GM23248 (cell line): ENCODE data around the gene CCDC149. TPM values are rescaled to one million over a fixed set of nuclear protein-coding genes. Genes with fewer than 3 reads are reported as not detected.

Experiments used
- DNase-seq: peaks from one replicate; pipeline ENCODE4 v3.0.0-alpha.2; 2015
- H2AFZ ChIP-seq: fragments of 200-600 bp; sonication (generic); 2 replicates; pipeline ENCODE4 v1.6.1; 2016; ENCODE audit warnings: antibody characterized with exemption
- H3F3A ChIP-seq: fragments of 200-600 bp; sonication (generic); 2 replicates; pipeline ENCODE4 v1.6.1; 2016; ENCODE audit warnings: mild to moderate bottlenecking, antibody characterized with exemption, mixed run types; ENCODE audit not compliant: insufficient read depth
- H3K27ac ChIP-seq: fragments of 200-600 bp; sonication (generic); 2 replicates; pipeline ENCODE4 v1.5.1; 2016; ENCODE audit warnings: mild to moderate bottlenecking
- H3K27me3 ChIP-seq: fragments of 200-600 bp; sonication (generic); replicated peaks from 2 replicates; pipeline ENCODE4 v1.6.1; 2016; ENCODE audit warnings: mild to moderate bottlenecking; ENCODE audit not compliant: insufficient read depth
- H3K36me3 ChIP-seq: fragments of 200-600 bp; sonication (generic); 2 replicates; pipeline ENCODE4 v1.6.1; 2016; ENCODE audit warnings: low read depth, mild to moderate bottlenecking
- H3K4me1 ChIP-seq: fragments of 200-600 bp; sonication (generic); 2 replicates; pipeline ENCODE4 v1.6.1; 2016; ENCODE audit warnings: mild to moderate bottlenecking; ENCODE audit not compliant: insufficient read depth
- H3K4me2 ChIP-seq: fragments of 200-600 bp; sonication (generic); one replicate; pipeline ENCODE4 v1.6.1; 2016; ENCODE audit warnings: mild to moderate bottlenecking; ENCODE audit not compliant: unreplicated experiment
- H3K4me3 ChIP-seq: fragments of 200-600 bp; sonication (generic); 2 replicates; pipeline ENCODE4 v1.5.1; 2016; ENCODE audit warnings: mild to moderate bottlenecking
- H3K79me2 ChIP-seq: fragments of 200-600 bp; sonication (generic); 2 replicates; pipeline ENCODE4 v1.6.1; 2016; ENCODE audit warnings: mild to moderate bottlenecking; ENCODE audit not compliant: insufficient read depth
- H3K9ac ChIP-seq: fragments of 200-600 bp; sonication (generic); 2 replicates; pipeline ENCODE4 v1.6.1; 2016; ENCODE audit warnings: mild to moderate bottlenecking
- H3K9me2 ChIP-seq: fragments of 200-600 bp; sonication (generic); 2 replicates; pipeline ENCODE4 v1.6.1; 2016; ENCODE audit warnings: mixed run types, mild to moderate bottlenecking, moderate library complexity; ENCODE audit not compliant: insufficient read depth
- H3K9me3 ChIP-seq: fragments of 200-600 bp; sonication (generic); one replicate; pipeline ENCODE4 v1.6.1; 2017; ENCODE audit warnings: low read depth
- H4K20me1 ChIP-seq: fragments of 200-600 bp; sonication (generic); 2 replicates; pipeline ENCODE4 v1.6.0; 2016; ENCODE audit not compliant: insufficient read depth
- EZH2 ChIP-seq: fragments of 200-600 bp; sonication (generic); IDR thresholded peaks from 2 replicates; pipeline ENCODE4 v1.6.1; 2018; ENCODE audit warnings: antibody characterized with exemption, mild to moderate bottlenecking; ENCODE audit not compliant: insufficient read depth, poor library complexity, severe bottlenecking
- EZH2phosphoT487 ChIP-seq: fragments of 200-600 bp; sonication (generic); IDR thresholded peaks from 2 replicates; pipeline ENCODE4 v1.6.1; 2018; ENCODE audit warnings: antibody characterized with exemption, moderate library complexity, mild to moderate bottlenecking, low read depth; ENCODE audit not compliant: insufficient read depth
- WGBS, 2 experiments: methylation state at CpG; one replicate each; pipeline ENCODE4 v1.1.6; 2015 to 2017; ENCODE audit warnings: low lambda C conversion rate in 2 of 2, low coverage in 1 of 2; ENCODE audit errors: missing lambda C conversion rate in 2 of 2; 5-methylcytosine and 5-hydroxymethylcytosine counted together
- in situ Hi-C: fragments of 300-500 bp; cut with MboI; formaldehyde crosslinking; loops from 2 replicates; pipeline ENCODE4 v1.15.0; 2020
- polyA plus RNA-seq: library from polyadenylated mRNA; unstranded; fragments of >200 nt; fragmentation: Nextera tagmentation; extraction: Ambion mirVana; gene quantifications from 2 replicates; pipeline ENCODE4 v1.2.1, GENCODE V29; 2016
- total RNA-seq: library from RNA; depleted of rRNA; stranded (reverse); fragments of >200 nt; shearing (Covaris generic); gene quantifications from 2 replicates; pipeline ENCODE4 v1.2.3, GENCODE V29; 2014

The CCDC149 gene
- total and polyA plus RNA-seq, 2 experiments from 2014 or later: 6.1 to 9.7 TPM

DNA sequence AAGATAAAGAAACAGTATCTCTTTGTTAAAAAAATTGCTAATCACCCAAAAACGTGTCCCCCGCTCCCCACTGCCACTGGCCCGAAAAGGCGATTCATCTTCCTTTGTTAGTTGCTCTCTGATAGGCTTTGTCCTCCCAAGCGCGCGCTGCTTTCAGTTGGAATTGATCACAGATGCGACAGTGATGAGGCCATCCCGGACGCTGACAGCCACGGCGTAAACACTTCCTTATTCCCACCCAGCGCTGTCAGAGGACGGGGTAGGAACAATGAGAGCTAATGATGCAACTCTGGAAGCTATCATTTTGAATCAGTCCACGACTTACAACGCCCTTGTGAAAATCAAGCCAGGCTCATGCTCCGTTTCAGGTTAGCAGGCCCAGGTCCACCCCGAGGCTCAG lies 96.0 kb downstream of the CCDC149 start:
- Histone ChIP-seq H3K4me3 (no peak overlapping the region), H3K36me3 (no peaks in the 10 kb centered on the region), H4K20me1 (no peaks in the 10 kb centered on the region), H3K9me3 (no peaks in the 10 kb centered on the region), H3K79me2 (no peaks in the 10 kb centered on the region), H2AFZ (peak overlapping the region; percentile 75), H3K9ac (peak overlapping the region; percentile 33; the same call in 1 of the 2 replicates), H3K27me3 (no peaks in the 10 kb centered on the region), H3K9me2 (no peaks in the 10 kb centered on the region), H3K27ac (peak overlapping the region; percentile 7; the same call in 1 of the 2 replicates), H3K4me1 (no peaks in the 10 kb centered on the region), H3K4me2 (peak overlapping the region; percentile 38), H3F3A (no peaks in the 10 kb centered on the region)
- peak; percentile 64 for DNase-seq
- TF ChIP-seq EZH2phosphoT487 (no peak), EZH2 (no peak)
- in situ Hi-C loops: no loop called here
- WGBS, 2 experiments: 50 to 60% methylated on average over 18 of the region's 18 CpGs

DNA sequence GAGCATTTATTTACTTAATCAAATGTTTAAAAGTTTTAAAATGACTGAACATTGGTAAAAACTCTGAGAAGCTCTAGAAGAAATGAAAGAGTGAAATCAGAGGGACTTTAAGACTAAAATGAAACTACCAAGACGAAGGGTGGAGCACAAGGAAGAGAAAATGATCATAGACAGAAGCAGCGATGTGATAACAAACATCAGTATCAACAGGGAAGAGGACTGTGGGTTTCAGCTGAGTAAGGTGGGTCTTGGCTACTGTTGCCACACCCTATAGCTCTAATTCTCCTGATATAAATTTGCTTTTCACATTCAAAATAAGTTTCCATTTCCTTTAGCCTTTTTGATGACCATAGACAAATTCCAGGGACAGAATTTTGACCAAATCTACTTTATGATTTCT lies 99.1 kb downstream of the CCDC149 start:
- in situ Hi-C loops: no loop called here
- Histone ChIP-seq H3K27ac (no peak overlapping the region), H3K79me2 (no peaks in the 10 kb centered on the region), H4K20me1 (no peaks in the 10 kb centered on the region), H3K9ac (no peak overlapping the region), H3K27me3 (no peaks in the 10 kb centered on the region), H3K36me3 (no peaks in the 10 kb centered on the region), H3K4me2 (no peak overlapping the region), H3K4me3 (no peak overlapping the region), H3F3A (no peaks in the 10 kb centered on the region), H2AFZ (no peak overlapping the region), H3K9me3 (no peaks in the 10 kb centered on the region), H3K9me2 (no peaks in the 10 kb centered on the region), H3K4me1 (peaks cover 7% of the 10 kb centered on the region; the same call in 1 of the 2 replicates)
- no peak for TF ChIP-seq EZH2phosphoT487
- TF ChIP-seq EZH2: no peak
- DNase-seq: no peak
- 88 to 89% methylated on average over 2 of the region's 2 CpGs for WGBS, 2 experiments

DNA sequence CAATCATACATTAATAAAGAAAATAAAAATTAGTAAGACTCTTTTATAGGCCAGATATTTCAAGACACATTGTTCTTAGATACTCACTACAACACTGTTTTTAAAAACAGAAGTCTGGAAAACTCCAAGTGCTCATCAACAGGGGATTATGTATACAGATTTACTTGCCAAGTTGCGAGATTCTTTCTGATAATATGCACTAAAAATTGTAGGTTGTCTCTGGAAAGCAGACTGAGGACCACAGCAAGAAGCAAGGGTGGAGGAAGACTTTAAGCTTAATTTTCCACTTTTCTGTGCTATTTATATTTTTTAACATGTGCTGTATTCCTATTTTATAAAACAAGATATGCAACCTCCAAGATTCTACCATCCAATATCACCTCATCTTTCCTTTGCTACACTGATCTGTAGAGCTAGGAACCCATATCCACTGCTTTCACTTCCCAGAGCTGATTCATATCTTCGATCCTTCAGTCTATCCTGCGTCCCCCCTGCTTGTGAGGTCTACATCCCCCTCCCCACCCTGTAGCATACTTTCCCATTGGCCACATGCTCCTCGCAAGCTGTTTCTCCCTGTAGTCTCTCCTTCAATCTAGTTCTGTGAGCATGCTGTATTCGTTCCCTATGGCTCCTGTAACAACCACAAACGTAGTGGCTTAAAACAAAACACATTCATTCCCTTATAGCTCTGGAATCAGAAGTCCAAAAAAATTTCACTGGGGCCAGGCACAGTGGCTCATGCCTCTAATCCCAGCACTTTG lies 101.8 kb downstream of the CCDC149 start:
- Histone ChIP-seq H3K9me2 (no peaks in the 10 kb centered on the region), H3K79me2 (no peaks in the 10 kb centered on the region), H3K27me3 (no peaks in the 10 kb centered on the region), H3F3A (no peaks in the 10 kb centered on the region), H3K4me1 (peaks cover 7% of the 10 kb centered on the region; the same call in 1 of the 2 replicates), H3K27ac (no peak overlapping the region), H3K4me2 (no peak overlapping the region), H3K9ac (no peak overlapping the region), H3K9me3 (no peaks in the 10 kb centered on the region), H3K36me3 (0 out of 2 replicates have a peak, but pooled peaks cover 2% of the 10 kb centered on the region), H4K20me1 (no peaks in the 10 kb centered on the region), H2AFZ (no peak overlapping the region), H3K4me3 (no peak overlapping the region)
- DNase-seq: no peak
- in situ Hi-C loops: no loop called here
- TF ChIP-seq EZH2phosphoT487 (no peak), EZH2 (no peak)
- 88 to 94% methylated on average over 6 of the region's 6 CpGs for WGBS, 2 experiments

DNA sequence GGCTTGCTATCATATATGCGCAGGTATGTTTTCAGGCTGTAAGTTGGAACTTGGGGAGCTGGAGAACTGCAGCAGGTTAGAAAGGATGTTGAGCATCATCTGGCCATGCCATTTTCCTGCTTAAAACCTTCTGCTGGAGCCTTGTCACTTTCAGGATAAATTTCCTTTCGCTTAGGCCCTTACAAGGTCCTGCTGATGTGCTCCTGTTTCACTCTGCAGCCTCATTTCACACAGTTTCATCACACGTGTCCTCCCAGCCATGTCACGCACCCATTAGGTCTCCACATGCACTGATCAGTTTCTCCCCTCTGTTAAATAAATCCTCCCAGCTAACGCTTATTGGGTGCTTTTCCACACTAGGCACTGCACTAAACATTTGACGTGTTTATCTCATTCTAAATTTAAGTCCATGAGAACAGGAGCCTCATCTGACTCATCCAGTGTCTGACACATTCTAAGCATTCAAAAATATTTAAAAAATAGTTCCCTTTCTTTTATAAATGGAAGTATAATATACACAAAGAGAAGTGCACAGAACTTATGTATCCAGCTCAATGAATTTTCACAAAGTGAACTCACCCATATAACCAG lies 102.9 kb downstream of the CCDC149 start:
- peak; percentile 64 for DNase-seq
- H3K27ac ChIP-seq: no peak overlapping the region
- H3K4me3 ChIP-seq: no peak overlapping the region
- H3K27me3 ChIP-seq: no peaks in the 10 kb centered on the region
- H3K36me3 ChIP-seq: 0 out of 2 replicates have a peak, but pooled peaks cover 2% of the 10 kb centered on the region
- no peak overlapping the region for H3K9ac ChIP-seq
- in situ Hi-C loops: no loop called here
- H3K9me3 ChIP-seq: no peaks in the 10 kb centered on the region
- H3K9me2 ChIP-seq: no peaks in the 10 kb centered on the region
- H3K79me2 ChIP-seq: no peaks in the 10 kb centered on the region
- WGBS, 2 experiments: 81 to 85% methylated on average over 6 of the region's 6 CpGs
- H3F3A ChIP-seq: no peaks in the 10 kb centered on the region
- peaks cover 7% of the 10 kb centered on the region; the same call in 1 of the 2 replicates for H3K4me1 ChIP-seq
- H4K20me1 ChIP-seq: no peaks in the 10 kb centered on the region
- TF ChIP-seq EZH2 (no peak), EZH2phosphoT487 (no peak)
- H2AFZ ChIP-seq: no peak overlapping the region
- H3K4me2 ChIP-seq: no peak overlapping the region
